Raji (cell line): ENCODE data around the gene MC2R.

Experiments used
- POLR2A ChIP-seq: IDR thresholded peaks from 2 replicates; pipeline ENCODE4 v1.6.1; 2011; ENCODE audit warnings: low read depth, low read length, control low read depth; ENCODE audit not compliant: insufficient read depth

Gene MC2R

GRCh38 chr18:13909141-13909940, 6.0 kb downstream of the MC2R start:
- TF ChIP-seq POLR2A = no peak

- no peak for TF ChIP-seq POLR2A
These were observed 14.7 kb downstream of the MC2R start for GRCh38 chr18:13900633-13901032.

GRCh38 chr18:13895505-13896033, 19.8 kb downstream of the MC2R start:
- TF ChIP-seq POLR2A = no peak

GRCh38 chr18:13894531-13894930, 20.8 kb downstream of the MC2R start:
- no peak for TF ChIP-seq POLR2A

GRCh38 chr18:13893418-13893760, 21.9 kb downstream of the MC2R start:
- TF ChIP-seq POLR2A = no peak

- no peak for TF ChIP-seq POLR2A
These were observed 23.2 kb downstream of the MC2R start for GRCh38 chr18:13892098-13892497.

- no peak for TF ChIP-seq POLR2A
These were observed 24.5 kb downstream of the MC2R start for GRCh38 chr18:13890761-13891361.

- no peak for TF ChIP-seq POLR2A
These were observed 25.7 kb downstream of the MC2R start for GRCh38 chr18:13889671-13890070.

- TF ChIP-seq POLR2A = no peak
These were observed 27.1 kb downstream of the MC2R start for GRCh38 chr18:13888191-13888716.

GRCh38 chr18:13885009-13885408, 30.3 kb downstream of the MC2R start:
- no peak for TF ChIP-seq POLR2A

- TF ChIP-seq POLR2A = no peak
These were observed 35.4 kb downstream of the MC2R start for GRCh38 chr18:13879937-13880336.

- no peak for TF ChIP-seq POLR2A
These were observed 35.8 kb downstream of the MC2R start for GRCh38 chr18:13879492-13879891.

- TF ChIP-seq POLR2A = no peak
These were observed 36.5 kb downstream of the MC2R start for GRCh38 chr18:13878857-13879256.

- no peak for TF ChIP-seq POLR2A
These were observed 38.2 kb downstream of the MC2R start for GRCh38 chr18:13877157-13877556.

- no peak for TF ChIP-seq POLR2A
These were observed 40.8 kb downstream of the MC2R start for GRCh38 chr18:13874558-13874957.

GRCh38 chr18:13872932-13873331, 42.4 kb downstream of the MC2R start:
- no peak for TF ChIP-seq POLR2A

- no peak for TF ChIP-seq POLR2A
These were observed 43.0 kb downstream of the MC2R start for GRCh38 chr18:13872373-13872772.

GRCh38 chr18:13871701-13872100, 43.6 kb downstream of the MC2R start:
- TF ChIP-seq POLR2A = no peak
